ENCODE results near the gene MBD5. TPM values are rescaled to one million over a fixed set of nuclear protein-coding genes. Genes with fewer than 3 reads are reported as not detected.

The MBD5 gene
- total RNA-seq (10 to 100 TPM; 13.3 to 15.9 TPM), polyA plus RNA-seq (1 to 10 TPM; 2.0 to 5.8 TPM)

DNA sequence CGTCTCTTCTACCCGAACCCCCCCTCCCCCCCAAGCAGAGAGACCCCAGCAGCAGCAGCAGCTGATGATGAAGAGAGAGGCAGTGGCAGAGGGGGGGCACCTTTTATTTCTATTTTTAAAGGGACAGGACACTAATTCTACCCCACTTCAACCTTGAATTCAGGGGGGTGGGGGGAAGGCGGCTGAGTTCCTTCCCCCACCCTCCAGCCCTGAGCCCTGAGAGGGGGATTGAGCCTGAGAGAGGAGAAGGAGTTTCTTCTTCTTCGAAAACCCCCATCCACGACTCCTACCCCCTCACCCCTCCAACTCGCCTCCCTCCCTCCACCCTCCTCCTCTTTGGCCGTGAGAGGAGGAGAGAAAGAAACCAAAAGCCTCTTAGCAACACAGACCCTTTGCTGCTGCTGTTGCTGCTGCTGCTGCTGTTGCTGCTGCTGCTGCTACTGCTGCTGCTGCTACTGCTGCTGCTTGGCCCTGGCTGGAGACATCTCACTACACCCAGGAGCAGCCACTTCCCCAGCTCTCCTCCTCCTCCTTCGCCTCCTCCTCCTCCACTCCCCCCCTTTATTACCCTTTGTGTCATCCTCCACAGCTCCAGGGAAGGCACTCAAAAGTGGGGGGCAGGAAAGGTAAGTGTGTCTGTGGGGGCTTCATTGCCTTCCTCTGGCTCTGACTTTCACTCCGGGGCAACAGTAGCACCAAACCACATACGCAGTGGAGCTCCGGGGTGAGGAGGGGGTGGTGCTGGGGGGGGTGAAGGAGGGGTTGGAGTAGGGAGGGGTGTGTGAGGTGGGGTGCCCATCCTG is at the start of gene MBD5:
Gene MBD5 (plus strand): TSS at position 33 of the 803 bp plus-strand sequence.
- Histone ChIP-seq H3K27ac (ENCODE audit: low read depth in 1 of 2, low read length in 2 of 2) (peak within 1 kb of the TSS; percentile 87 to 97), H3K9me3 (ENCODE audit: control insufficient read depth in 4 of 4, low read length in 3 of 4) (no peaks in the 10 kb centered on the region), H3K4me1 (ENCODE audit: control insufficient read depth in 4 of 4, insufficient read depth in 4 of 4, low read length in 3 of 4) (peaks cover 7 to 38% (median 26%) of the 10 kb centered on the region in 4 donors), H3K36me3 (ENCODE audit: control insufficient read depth in 4 of 4, insufficient read depth in 3 of 4, low read depth in 1 of 4, low read length in 3 of 4) (no peaks in the 10 kb centered on the region), H3K4me3 (ENCODE audit: low read depth in 1 of 3, low read length in 3 of 3) (peak within 1 kb of the TSS; percentile 78 to 95 (median 94)), H3K9ac (ENCODE audit: low read depth in 1 of 2, low read length in 2 of 2) (peak within 1 kb of the TSS; percentile 92 to 93), H3K27me3 (ENCODE audit: control insufficient read depth in 4 of 4, insufficient read depth in 4 of 4, low read length in 3 of 4) (no peaks in the 10 kb centered on the region)
- peak; percentile 67 for DNase-seq (ENCODE audit: low spot score)
- TF ChIP-seq JUND (IDR thresholded peaks at IDR 0.05) (no peak), FOXA2 (IDR thresholded peaks at IDR 0.05) (no peak), TAF1 (conservative IDR thresholded peaks at IDR 0.05) (peak; percentile 80)
- TF ChIP-seq, protein P1, sequence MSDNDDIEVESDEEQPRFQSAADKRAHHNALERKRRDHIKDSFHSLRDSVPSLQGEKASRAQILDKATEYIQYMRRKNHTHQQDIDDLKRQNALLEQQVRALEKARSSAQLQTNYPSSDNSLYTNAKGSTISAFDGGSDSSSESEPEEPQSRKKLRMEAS (IDR thresholded peaks at IDR 0.05) = no peak
- TF ChIP-seq, protein P2, sequence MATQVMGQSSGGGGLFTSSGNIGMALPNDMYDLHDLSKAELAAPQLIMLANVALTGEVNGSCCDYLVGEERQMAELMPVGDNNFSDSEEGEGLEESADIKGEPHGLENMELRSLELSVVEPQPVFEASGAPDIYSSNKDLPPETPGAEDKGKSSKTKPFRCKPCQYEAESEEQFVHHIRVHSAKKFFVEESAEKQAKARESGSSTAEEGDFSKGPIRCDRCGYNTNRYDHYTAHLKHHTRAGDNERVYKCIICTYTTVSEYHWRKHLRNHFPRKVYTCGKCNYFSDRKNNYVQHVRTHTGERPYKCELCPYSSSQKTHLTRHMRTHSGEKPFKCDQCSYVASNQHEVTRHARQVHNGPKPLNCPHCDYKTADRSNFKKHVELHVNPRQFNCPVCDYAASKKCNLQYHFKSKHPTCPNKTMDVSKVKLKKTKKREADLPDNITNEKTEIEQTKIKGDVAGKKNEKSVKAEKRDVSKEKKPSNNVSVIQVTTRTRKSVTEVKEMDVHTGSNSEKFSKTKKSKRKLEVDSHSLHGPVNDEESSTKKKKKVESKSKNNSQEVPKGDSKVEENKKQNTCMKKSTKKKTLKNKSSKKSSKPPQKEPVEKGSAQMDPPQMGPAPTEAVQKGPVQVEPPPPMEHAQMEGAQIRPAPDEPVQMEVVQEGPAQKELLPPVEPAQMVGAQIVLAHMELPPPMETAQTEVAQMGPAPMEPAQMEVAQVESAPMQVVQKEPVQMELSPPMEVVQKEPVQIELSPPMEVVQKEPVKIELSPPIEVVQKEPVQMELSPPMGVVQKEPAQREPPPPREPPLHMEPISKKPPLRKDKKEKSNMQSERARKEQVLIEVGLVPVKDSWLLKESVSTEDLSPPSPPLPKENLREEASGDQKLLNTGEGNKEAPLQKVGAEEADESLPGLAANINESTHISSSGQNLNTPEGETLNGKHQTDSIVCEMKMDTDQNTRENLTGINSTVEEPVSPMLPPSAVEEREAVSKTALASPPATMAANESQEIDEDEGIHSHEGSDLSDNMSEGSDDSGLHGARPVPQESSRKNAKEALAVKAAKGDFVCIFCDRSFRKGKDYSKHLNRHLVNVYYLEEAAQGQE (IDR thresholded peaks at IDR 0.05) = no peak
- WGBS = under 1% methylated on average over 11 of the region's 11 CpGs

DNA sequence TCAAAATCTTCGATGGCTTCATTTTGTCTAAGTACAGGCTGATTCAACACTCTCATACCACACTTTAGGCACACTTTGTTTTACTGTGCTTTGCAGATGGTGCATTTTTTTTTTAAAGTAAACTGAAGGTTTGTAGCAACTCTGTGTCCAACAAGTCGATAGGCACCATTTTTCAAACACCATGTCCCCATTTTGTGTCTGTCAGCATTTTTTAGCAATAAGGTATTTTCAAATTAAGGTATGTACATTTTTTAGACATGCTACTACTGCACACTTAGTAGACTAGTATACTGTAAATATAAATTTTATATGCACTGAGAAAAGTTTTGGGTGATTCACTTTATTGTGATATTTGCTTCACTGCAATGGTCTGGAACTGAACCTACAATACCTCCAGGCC is 44.8 kb upstream of the MBD5 start:
- 91% methylated on average over 2 of the region's 2 CpGs for WGBS

More for the DNA sequence above, 44.8 kb upstream of the MBD5 start:
- Histone ChIP-seq H3K4me1 (ENCODE audit: control insufficient read depth in 4 of 4, insufficient read depth in 4 of 4, low read length in 3 of 4) (no peaks in the 10 kb centered on the region), H3K9ac (ENCODE audit: low read depth in 1 of 2, low read length in 2 of 2) (no peak overlapping the region), H3K9me3 (ENCODE audit: control insufficient read depth in 4 of 4, low read length in 3 of 4) (no peaks in the 10 kb centered on the region), H3K36me3 (ENCODE audit: control insufficient read depth in 4 of 4, insufficient read depth in 3 of 4, low read depth in 1 of 4, low read length in 3 of 4) (peaks cover 0 to 9% (median 4%) of the 10 kb centered on the region in 4 donors), H3K27ac (ENCODE audit: low read depth in 1 of 2, low read length in 2 of 2) (no peak overlapping the region), H3K4me3 (ENCODE audit: low read depth in 1 of 3, low read length in 3 of 3) (no peak overlapping the region), H3K27me3 (ENCODE audit: control insufficient read depth in 4 of 4, insufficient read depth in 4 of 4, low read length in 3 of 4) (no peaks in the 10 kb centered on the region)
- DNase-seq (ENCODE audit: low spot score) = no peak
- TF ChIP-seq, protein P2 (IDR thresholded peaks at IDR 0.05) = no peak
- TF ChIP-seq EGR1 (IDR thresholded peaks at IDR 0.05; ENCODE audit: low read depth in 2 of 2) (no peak), HNF4A (conservative IDR thresholded peaks at IDR 0.05) (no peak), GABPA (IDR thresholded peaks at IDR 0.05 in 1 of 2, conservative IDR thresholded peaks at IDR 0.05 in 1 of 2) (no peak), FOXA1 (IDR thresholded peaks at IDR 0.05) (no peak), RAD21 (IDR thresholded peaks at IDR 0.05) (no peak), YY1 (IDR thresholded peaks at IDR 0.05) (no peak), SP1 (IDR thresholded peaks at IDR 0.05) (no peak), JUND (IDR thresholded peaks at IDR 0.05) (no peak), FOXA2 (IDR thresholded peaks at IDR 0.05) (no peak)
- TF ChIP-seq, protein P1 (IDR thresholded peaks at IDR 0.05) = no peak
- TF ChIP-seq, protein P3, sequence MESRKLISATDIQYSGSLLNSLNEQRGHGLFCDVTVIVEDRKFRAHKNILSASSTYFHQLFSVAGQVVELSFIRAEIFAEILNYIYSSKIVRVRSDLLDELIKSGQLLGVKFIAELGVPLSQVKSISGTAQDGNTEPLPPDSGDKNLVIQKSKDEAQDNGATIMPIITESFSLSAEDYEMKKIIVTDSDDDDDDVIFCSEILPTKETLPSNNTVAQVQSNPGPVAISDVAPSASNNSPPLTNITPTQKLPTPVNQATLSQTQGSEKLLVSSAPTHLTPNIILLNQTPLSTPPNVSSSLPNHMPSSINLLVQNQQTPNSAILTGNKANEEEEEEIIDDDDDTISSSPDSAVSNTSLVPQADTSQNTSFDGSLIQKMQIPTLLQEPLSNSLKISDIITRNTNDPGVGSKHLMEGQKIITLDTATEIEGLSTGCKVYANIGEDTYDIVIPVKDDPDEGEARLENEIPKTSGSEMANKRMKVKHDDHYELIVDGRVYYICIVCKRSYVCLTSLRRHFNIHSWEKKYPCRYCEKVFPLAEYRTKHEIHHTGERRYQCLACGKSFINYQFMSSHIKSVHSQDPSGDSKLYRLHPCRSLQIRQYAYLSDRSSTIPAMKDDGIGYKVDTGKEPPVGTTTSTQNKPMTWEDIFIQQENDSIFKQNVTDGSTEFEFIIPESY (IDR thresholded peaks at IDR 0.05) = no peak

Measured in liver (tissue), 9 donors.